OCI-LY7 (cell line): Measurements from ENCODE around the gene RNASEH2A. TPM values are rescaled to one million over a fixed set of nuclear protein-coding genes. Genes with fewer than 3 reads are reported as not detected.
"Not testable (repeated sequence)": the region's sequence is repeated elsewhere in the genome, so short reads cannot be mapped to it uniquely, and the experiment has no call there.

Experiments
- BruUV-seq: library from RNA; stranded (reverse); fragments of 400-500 nt; replicated peaks from 2 replicates; lab custom pipeline; 2021; lab: Mats Ljungman, UMichigan
- CTCF ChIA-PET: fragments of 300-600 bp; sonication (Branson Sonifier 250); formaldehyde crosslinking; loops from one replicate; lab custom pipeline; 2022; ENCODE audit warnings: antibody characterized with exemption; ENCODE audit not compliant: unreplicated experiment; lab: Charles Lee
- POLR2A ChIA-PET: fragments of 300-600 bp; sonication (Branson Sonifier 250); formaldehyde crosslinking; loops from one replicate; lab custom pipeline; 2022; ENCODE audit warnings: antibody characterized with exemption; lab: Charles Lee
- DNase-seq: peaks from one replicate; pipeline ENCODE4 v3.0.0-alpha.2; 2015; ENCODE audit warnings: low spot score
- H2AFZ ChIP-seq: fragments of 200-600 bp; sonication (generic), shearing (Covaris generic); 2 replicates; pipeline ENCODE4 v1.6.1; 2014; ENCODE audit warnings: mild to moderate bottlenecking, antibody characterized with exemption, low read length, moderate library complexity
- H3K27ac ChIP-seq: fragments of 200-600 bp; sonication (generic); 2 replicates; pipeline ENCODE4 v1.5.1; 2014; ENCODE audit warnings: mixed run types, low read depth, mild to moderate bottlenecking, moderate library complexity, low read length, inconsistent platforms; ENCODE audit not compliant: poor library complexity, severe bottlenecking
- H3K36me3 ChIP-seq: fragments of 200-600 bp; sonication (generic); 2 replicates; pipeline ENCODE4 v1.6.1; 2014; ENCODE audit warnings: mild to moderate bottlenecking, antibody characterized with exemption, low read length, moderate library complexity, mixed read lengths; ENCODE audit not compliant: insufficient read depth
- H3K4me1 ChIP-seq: fragments of 200-600 bp; sonication (generic); 2 replicates; pipeline ENCODE4 v1.5.1; 2014; ENCODE audit warnings: mild to moderate bottlenecking, low read length; ENCODE audit not compliant: insufficient read depth, poor library complexity, severe bottlenecking
- H3K4me2 ChIP-seq: fragments of 200-600 bp; sonication (generic); 2 replicates; pipeline ENCODE4 v1.6.1; 2014; ENCODE audit warnings: mild to moderate bottlenecking, low read length
- H3K4me3 ChIP-seq: fragments of 200-600 bp; sonication (generic); 2 replicates; pipeline ENCODE4 v1.5.1; 2014; ENCODE audit warnings: mild to moderate bottlenecking, low read depth, low read length; ENCODE audit not compliant: poor library complexity, severe bottlenecking
- H3K79me2 ChIP-seq: fragments of 200-600 bp; sonication (generic); 2 replicates; pipeline ENCODE4 v1.6.1; 2016; ENCODE audit warnings: low read depth, mild to moderate bottlenecking, low read length, moderate library complexity, mixed read lengths; ENCODE audit not compliant: insufficient read depth
- H3K9me2 ChIP-seq: fragments of 200-600 bp; sonication (generic); 2 replicates; pipeline ENCODE4 v1.6.1; 2016; ENCODE audit warnings: mild to moderate bottlenecking, low read length, mixed read lengths; ENCODE audit not compliant: insufficient read depth
- H3K9me3 ChIP-seq: fragments of 200-600 bp; sonication (generic); 2 replicates; pipeline ENCODE4 v1.6.1; 2014; ENCODE audit warnings: mild to moderate bottlenecking, mixed run types, low read length, mixed read lengths
- H4K20me1 ChIP-seq: fragments of 200-600 bp; sonication (generic); 2 replicates; pipeline ENCODE4 v1.6.1; 2014; ENCODE audit warnings: mild to moderate bottlenecking, antibody characterized with exemption, low read length, moderate library complexity, mixed read lengths; ENCODE audit not compliant: insufficient read depth
- EZH2phosphoT487 ChIP-seq: fragments of 200-600 bp; sonication (generic); IDR thresholded peaks from 2 replicates; pipeline ENCODE4 v1.6.1; 2018; ENCODE audit warnings: low read depth, borderline replicate concordance, mild to moderate bottlenecking, mixed run types, antibody characterized with exemption, low read length, moderate library complexity, mixed read lengths
- intact Hi-C: fragments of 100-400 bp; cut with micrococcal nuclease; formaldehyde crosslinking; loops from one replicate; pipeline ENCODE4 v1.10.0; 2022; ENCODE audit not compliant: unreplicated experiment
- total RNA-seq, 2 experiments: library from RNA; depleted of rRNA in 1 of 2; stranded (reverse); fragments of >200 nt in 1 of 2; shearing (Covaris generic) in 1 of 2; gene quantifications; 2 replicates each; pipeline ENCODE4 v1.2.3, GENCODE V29; 2014 to 2022
- TF ChIP-seq, protein P1 (sequence below): fragments of 200-600 bp; sonication (generic); conservative IDR thresholded peaks from 2 replicates; pipeline ENCODE4 v1.5.1; 2014; ENCODE audit warnings: mild to moderate bottlenecking, antibody characterized with exemption, low read length, moderate library complexity, mixed read lengths

RNASEH2A gene
- total RNA-seq, 2 experiments from 2014 or later = 86.0 to 115 TPM

DNA sequence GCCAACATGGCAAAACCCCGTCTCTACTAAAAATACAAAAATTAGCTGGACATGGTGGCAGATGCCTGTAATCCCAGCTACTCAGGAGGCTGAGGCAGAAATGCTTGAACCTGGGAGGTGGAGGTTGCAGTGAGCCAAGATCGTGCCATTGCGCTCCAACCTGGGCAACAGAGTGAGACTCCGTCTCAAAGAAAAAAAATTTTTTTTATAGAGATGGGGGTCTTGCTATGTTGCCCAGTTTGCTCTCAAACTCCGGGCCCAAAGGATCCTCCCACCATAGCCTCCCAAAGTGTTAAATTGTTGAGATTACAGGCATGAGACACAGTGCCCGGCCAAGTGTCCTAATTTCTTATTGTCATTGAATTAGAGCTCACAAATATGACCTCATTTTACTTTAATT lies 10.8 kb downstream of the RNASEH2A start:
- CTCF ChIA-PET, H3K27ac ChIP-seq, H3K9me3 ChIP-seq, H3K9me2 ChIP-seq, H3K4me3 ChIP-seq, POLR2A ChIA-PET, H3K79me2 ChIP-seq, H4K20me1 ChIP-seq, H2AFZ ChIP-seq, H3K4me1 ChIP-seq, H3K4me2 ChIP-seq, BruUV-seq, DNase-seq, intact Hi-C loops: not testable (repeated sequence)
- H3K36me3 ChIP-seq = peaks cover 29% of the 10 kb centered on the region

DNA sequence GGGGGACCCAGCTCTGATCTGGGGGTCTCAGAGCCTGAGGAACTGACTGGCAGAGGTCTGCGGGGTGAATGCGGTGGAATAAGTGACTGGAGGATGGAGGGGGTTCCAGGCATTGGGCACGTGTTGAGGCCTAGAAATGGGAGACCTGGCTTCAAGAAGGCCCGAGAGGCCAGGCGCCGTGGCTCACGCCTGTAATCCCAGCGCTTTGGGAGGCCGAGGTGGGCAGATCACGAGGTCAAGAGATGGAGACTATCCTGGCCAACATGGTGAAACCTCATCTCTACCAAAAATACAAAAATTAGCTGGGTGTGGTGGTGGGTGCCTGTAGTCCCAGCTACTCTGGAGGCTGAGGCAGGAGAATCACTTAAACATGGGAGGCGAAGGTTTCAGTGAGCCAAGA lies 11.4 kb downstream of the RNASEH2A start:
- H3K36me3 ChIP-seq = peaks cover 23% of the 10 kb centered on the region
- intact Hi-C loops, H3K27ac ChIP-seq, H3K4me2 ChIP-seq, H2AFZ ChIP-seq, H3K4me1 ChIP-seq, H4K20me1 ChIP-seq, H3K9me3 ChIP-seq, H3K79me2 ChIP-seq, H3K9me2 ChIP-seq, BruUV-seq, H3K4me3 ChIP-seq, DNase-seq: not testable (repeated sequence)
- ChIA-PET POLR2A (interaction anchor here (0.6 to 1.0 kb wide), 3 partner anchors 55 to 350 kb away, joined by 3 to 7 read pairs (median 6); no protein-coding TSS in a partner anchor), CTCF (interaction anchor here (0.6 kb wide), 1 partner anchor 56 kb away, joined by 3 read pairs; no protein-coding TSS in a partner anchor)

DNA sequence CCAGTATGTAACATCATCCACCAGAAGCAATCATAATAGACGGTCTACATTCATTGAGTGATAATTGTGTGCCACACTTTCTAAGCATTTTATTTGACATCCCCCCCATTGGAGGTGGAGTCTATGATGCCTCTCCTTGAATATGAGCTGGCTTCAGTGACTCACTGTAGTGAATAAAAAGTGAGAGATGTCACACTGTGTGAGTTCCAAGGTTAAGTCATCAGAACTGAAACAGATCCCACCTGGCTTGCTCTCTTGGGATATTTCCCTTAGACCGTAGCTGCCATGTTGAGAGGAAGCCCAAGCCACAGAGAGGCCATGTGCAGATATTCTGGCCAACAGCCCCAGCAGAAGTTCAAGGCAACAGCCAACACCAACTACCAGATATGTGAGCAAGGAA lies 15.4 kb downstream of the RNASEH2A start:
- Histone ChIP-seq H4K20me1 (no peaks in the 10 kb centered on the region), H3K4me2 (no peak overlapping the region), H3K4me1 (no peaks in the 10 kb centered on the region), H3K4me3 (no peak overlapping the region), H3K9me2 (no peaks in the 10 kb centered on the region), H3K9me3 (no peaks in the 10 kb centered on the region), H3K36me3 (no peaks in the 10 kb centered on the region), H2AFZ (no peak overlapping the region), H3K27ac (no peak overlapping the region), H3K79me2 (no peaks in the 10 kb centered on the region)
- BruUV-seq = no TSS peak
- intact Hi-C loops = no loop called here
- CTCF ChIA-PET = no interaction called here
- TF ChIP-seq, protein P1, sequence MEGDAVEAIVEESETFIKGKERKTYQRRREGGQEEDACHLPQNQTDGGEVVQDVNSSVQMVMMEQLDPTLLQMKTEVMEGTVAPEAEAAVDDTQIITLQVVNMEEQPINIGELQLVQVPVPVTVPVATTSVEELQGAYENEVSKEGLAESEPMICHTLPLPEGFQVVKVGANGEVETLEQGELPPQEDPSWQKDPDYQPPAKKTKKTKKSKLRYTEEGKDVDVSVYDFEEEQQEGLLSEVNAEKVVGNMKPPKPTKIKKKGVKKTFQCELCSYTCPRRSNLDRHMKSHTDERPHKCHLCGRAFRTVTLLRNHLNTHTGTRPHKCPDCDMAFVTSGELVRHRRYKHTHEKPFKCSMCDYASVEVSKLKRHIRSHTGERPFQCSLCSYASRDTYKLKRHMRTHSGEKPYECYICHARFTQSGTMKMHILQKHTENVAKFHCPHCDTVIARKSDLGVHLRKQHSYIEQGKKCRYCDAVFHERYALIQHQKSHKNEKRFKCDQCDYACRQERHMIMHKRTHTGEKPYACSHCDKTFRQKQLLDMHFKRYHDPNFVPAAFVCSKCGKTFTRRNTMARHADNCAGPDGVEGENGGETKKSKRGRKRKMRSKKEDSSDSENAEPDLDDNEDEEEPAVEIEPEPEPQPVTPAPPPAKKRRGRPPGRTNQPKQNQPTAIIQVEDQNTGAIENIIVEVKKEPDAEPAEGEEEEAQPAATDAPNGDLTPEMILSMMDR = no peak
- TF ChIP-seq EZH2phosphoT487 = no peak
- POLR2A ChIA-PET = interaction anchor here (0.6 kb wide), 1 partner anchor 135 kb away, joined by 7 read pairs; no protein-coding TSS in a partner anchor
- DNase-seq = no peak
